Hematopoietic multipotent progenitor cell treated with erythropoietin and hydrocortisone succinate and interleukin-3 and kit ligand, for 17 days (in vitro differentiated cells): ENCODE data around the gene FOXP3.

Experiments
- DNase-seq: peaks from one replicate; pipeline ENCODE4 v3.0.0-alpha.2; 2015; ENCODE audit warnings: low spot score

The FOXP3 gene

GRCh38 chrX:49249616-49250015 lies 14.9 kb downstream of the FOXP3 start:
- no peak for DNase-seq

- no peak for DNase-seq
These were observed 15.4 kb downstream of the FOXP3 start for GRCh38 chrX:49249071-49249470.

GRCh38 chrX:49247916-49248811 lies 16.3 kb downstream of the FOXP3 start:
- DNase-seq, result no peak

- no peak for DNase-seq
These were observed 17.2 kb downstream of the FOXP3 start for GRCh38 chrX:49247346-49247745.

GRCh38 chrX:49246541-49246940 lies 18.0 kb downstream of the FOXP3 start:
- no peak for DNase-seq

- no peak for DNase-seq
These were observed 20.3 kb downstream of the FOXP3 start for GRCh38 chrX:49244207-49244606.

- no peak for DNase-seq
These were observed 21.3 kb downstream of the FOXP3 start for GRCh38 chrX:49243166-49243565.

GRCh38 chrX:49242545-49243066 lies 21.9 kb downstream of the FOXP3 start:
- DNase-seq, result no peak

GRCh38 chrX:49238735-49239134 lies 25.8 kb downstream of the FOXP3 start:
- no peak for DNase-seq

GRCh38 chrX:49237060-49237459 lies 27.4 kb downstream of the FOXP3 start:
- DNase-seq, result no peak

- no peak for DNase-seq
These were observed 30.5 kb downstream of the FOXP3 start for GRCh38 chrX:49233887-49234555.

- no peak for DNase-seq
These were observed 31.3 kb downstream of the FOXP3 start, which contains the start of gene CACNA1F for GRCh38 chrX:49233176-49233575. TSS of gene CACNA1F (minus strand) at chrX:49233340. CDS start at chrX:49233309, 31 bp downstream.

GRCh38 chrX:49232525-49232924 lies 32.0 kb downstream of the FOXP3 start:
- no peak for DNase-seq

- no peak for DNase-seq
These were observed 33.0 kb downstream of the FOXP3 start for GRCh38 chrX:49231333-49232000.

GRCh38 chrX:49230500-49231232 lies 33.8 kb downstream of the FOXP3 start:
- DNase-seq, result peak; percentile 5

GRCh38 chrX:49228185-49228584 lies 36.3 kb downstream of the FOXP3 start:
- DNase-seq, result no peak

- no peak for DNase-seq
These were observed 36.8 kb downstream of the FOXP3 start for GRCh38 chrX:49227726-49228125.

GRCh38 chrX:49226946-49227345 lies 37.6 kb downstream of the FOXP3 start:
- DNase-seq, result no peak

GRCh38 chrX:49225858-49226257 lies 38.7 kb downstream of the FOXP3 start:
- DNase-seq, result no peak

GRCh38 chrX:49221868-49222267 lies 42.6 kb downstream of the FOXP3 start:
- no peak for DNase-seq

GRCh38 chrX:49220100-49220499 lies 44.4 kb downstream of the FOXP3 start:
- no peak for DNase-seq
